K562 treated with DMSO at 1 percent for 4 hours (cell line): Measurements from ENCODE around the gene PF4V1. TPM values are rescaled to one million over a fixed set of nuclear protein-coding genes. Genes with fewer than 3 reads are reported as not detected.

ENCODE experiments used
- total RNA-seq: library from RNA; unstranded; fragments of 300-600 nt; gene quantifications from 2 replicates; pipeline ENCODE4 v1.2.3, GENCODE V29; 2022; ENCODE audit not compliant: insufficient read depth

Gene PF4V1
- total RNA-seq, result not detected in 2 replicates

DNA sequence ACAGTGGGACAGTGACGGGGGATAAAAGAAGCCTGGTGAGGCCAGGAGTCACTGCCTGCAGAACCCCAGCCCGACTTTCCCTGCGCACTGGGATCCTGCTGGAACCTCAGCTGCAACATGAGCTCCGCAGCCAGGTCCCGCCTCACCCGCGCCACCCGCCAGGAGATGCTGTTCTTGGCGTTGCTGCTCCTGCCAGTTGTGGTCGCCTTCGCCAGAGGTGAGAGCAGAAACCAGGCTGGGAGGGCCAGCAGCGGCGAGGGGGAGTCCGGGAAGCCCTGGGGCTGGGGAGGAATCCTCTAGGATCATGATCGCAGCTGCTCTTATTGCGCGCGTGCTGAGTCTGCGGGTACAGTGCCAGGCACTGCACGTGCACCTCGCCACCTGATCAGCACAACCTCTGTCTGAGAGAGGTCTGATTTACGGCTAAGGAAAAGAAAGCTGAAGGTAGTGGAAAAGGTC lies at the start of gene PF4V1:
TSS of gene PF4V1 (plus strand) at position 51 of the 459 bp plus-strand sequence. CDS start at position 118, 67 bp downstream.

DNA sequence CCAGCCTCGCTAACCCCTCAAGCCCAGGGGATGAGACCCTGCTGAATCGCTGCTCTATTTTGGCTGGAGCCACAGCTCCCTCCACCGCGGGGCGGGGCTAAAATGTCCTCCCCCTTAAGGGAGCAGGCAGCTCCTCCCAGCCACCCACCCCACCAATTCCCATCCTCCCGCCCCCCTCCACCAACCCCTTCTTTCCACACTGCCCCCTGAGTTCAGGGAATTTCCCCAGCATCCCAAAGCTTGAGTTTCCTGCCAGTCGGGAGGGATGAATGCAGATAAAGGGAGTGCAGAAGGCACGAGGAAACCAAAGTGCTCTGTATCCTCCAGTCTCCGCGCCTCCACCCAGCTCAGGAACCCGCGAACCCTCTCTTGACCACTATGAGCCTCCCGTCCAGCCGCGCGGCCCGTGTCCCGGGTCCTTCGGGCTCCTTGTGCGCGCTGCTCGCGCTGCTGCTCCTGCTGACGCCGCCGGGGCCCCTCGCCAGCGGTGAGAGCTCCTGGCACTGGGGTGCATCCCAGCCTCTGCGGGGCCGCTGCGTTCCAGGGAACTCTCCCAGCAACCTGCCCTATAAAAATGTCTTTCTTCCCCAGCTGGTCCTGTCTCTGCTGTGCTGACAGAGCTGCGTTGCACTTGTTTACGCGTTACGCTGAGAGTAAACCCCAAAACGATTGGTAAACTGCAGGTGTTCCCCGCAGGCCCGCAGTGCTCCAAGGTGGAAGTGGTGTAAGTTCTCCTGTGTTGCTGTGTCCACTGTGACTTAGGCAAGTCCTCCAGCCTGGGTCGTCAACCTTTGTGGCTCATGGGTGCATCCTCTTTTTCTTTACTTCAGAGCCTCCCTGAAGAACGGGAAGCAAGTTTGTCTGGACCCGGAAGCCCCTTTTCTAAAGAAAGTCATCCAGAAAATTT lies 16.5 kb upstream of the PF4V1 start, which contains the start of gene CXCL6:
TSS of gene CXCL6 (plus strand) at position 306 of the 907 bp plus-strand sequence. CDS start at position 379, 73 bp downstream.

DNA sequence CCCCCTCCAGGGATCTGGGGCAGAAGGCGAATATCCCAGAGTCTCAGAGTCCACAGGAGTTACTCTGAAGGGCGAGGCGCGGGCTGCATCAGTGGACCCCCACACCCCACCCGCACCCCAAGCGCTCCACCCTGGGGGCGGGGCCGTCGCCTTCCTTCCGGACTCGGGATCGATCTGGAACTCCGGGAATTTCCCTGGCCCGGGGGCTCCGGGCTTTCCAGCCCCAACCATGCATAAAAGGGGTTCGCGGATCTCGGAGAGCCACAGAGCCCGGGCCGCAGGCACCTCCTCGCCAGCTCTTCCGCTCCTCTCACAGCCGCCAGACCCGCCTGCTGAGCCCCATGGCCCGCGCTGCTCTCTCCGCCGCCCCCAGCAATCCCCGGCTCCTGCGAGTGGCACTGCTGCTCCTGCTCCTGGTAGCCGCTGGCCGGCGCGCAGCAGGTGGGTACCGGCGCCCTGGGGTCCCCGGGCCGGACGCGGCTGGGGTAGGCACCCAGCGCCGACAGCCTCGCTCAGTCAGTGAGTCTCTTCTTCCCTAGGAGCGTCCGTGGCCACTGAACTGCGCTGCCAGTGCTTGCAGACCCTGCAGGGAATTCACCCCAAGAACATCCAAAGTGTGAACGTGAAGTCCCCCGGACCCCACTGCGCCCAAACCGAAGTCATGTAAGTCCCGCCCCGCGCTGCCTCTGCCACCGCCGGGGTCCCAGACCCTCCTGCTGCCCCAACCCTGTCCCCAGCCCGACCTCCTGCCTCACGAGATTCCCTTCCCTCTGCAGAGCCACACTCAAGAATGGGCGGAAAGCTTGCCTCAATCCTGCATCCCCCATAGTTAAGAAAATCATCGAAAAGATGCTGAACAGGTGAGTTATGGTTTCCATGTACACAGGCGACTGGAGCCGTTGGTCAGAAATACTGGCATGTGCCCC lies 16.3 kb downstream of the PF4V1 start, which contains the start of gene CXCL1:
TSS of gene CXCL1 (plus strand) at position 264 of the 926 bp plus-strand sequence. CDS start at position 342, 78 bp downstream.

Other genes starting within 250 kb of the PF4V1 start
- not detected in 2 replicates for gene RASSF6, start 232.9 kb upstream of the PF4V1 start, total RNA-seq
- gene CXCL8, start 112.7 kb upstream of the PF4V1 start, total RNA-seq, result 2.9 TPM in 1 of 2 replicates, not detected in the other
- not detected in 2 replicates for gene CXCL6, start 16.6 kb upstream of the PF4V1 start, total RNA-seq
- gene CXCL1, start 16.1 kb downstream of the PF4V1 start, total RNA-seq, result not detected in 2 replicates
- gene PF4, start 128.7 kb downstream of the PF4V1 start, total RNA-seq, result not detected in 2 replicates
- 4.4 TPM in 1 of 2 replicates, not detected in the other for gene PPBP, start 134.9 kb downstream of the PF4V1 start, total RNA-seq
- gene CXCL5, start 145.4 kb downstream of the PF4V1 start, total RNA-seq, result not detected in 2 replicates
- gene CXCL3, start 185.4 kb downstream of the PF4V1 start, total RNA-seq, result 4.4 and 6.3 TPM in 2 replicates
- gene CXCL2, start 245.9 kb downstream of the PF4V1 start, total RNA-seq, result 1.6 and 4.0 TPM in 2 replicates